ENCODE results near the gene LYRM4. TPM values are rescaled to one million over a fixed set of nuclear protein-coding genes. Genes with fewer than 3 reads are reported as not detected.

LYRM4 gene
- total RNA-seq, 1 experiment from 2014 or later = 37.0 TPM

- POLR2A ChIA-PET (ENCODE audit: unreplicated experiment) = interaction anchor here (0.6 kb wide), 1 partner anchor 448 kb away, joined by 7 read pairs; no protein-coding TSS in a partner anchor
- Histone ChIP-seq H3F3A (ENCODE audit: insufficient read depth, low read depth) (no peaks in the 10 kb centered on the region), H3K79me2 (ENCODE audit: low read depth) (no peaks in the 10 kb centered on the region), H3K27me3 (ENCODE audit: insufficient read depth, low read depth) (no peaks in the 10 kb centered on the region), H3K4me1 (replicated peaks; ENCODE audit: insufficient read depth) (no peaks in the 10 kb centered on the region), H2AFZ (no peak overlapping the region), H4K20me1 (ENCODE audit: insufficient read depth) (no peaks in the 10 kb centered on the region), H3K9me2 (ENCODE audit: insufficient read depth) (no peaks in the 10 kb centered on the region), H3K36me3 (ENCODE audit: low read depth) (no peaks in the 10 kb centered on the region), H3K4me3 (no peak overlapping the region), H3K9me3 (ENCODE audit: insufficient read depth, low read depth) (no peaks in the 10 kb centered on the region), H3K27ac (no peak overlapping the region), H3K4me2 (no peak overlapping the region)
- intact Hi-C loops (cut with micrococcal nuclease; ENCODE audit: unreplicated experiment) = no loop called here
- TF ChIP-seq EZH2 (IDR thresholded peaks at IDR 0.05; ENCODE audit: low read depth) (no peak), CTCF (conservative IDR thresholded peaks at IDR 0.05) (no peak)
- BruUV-seq (replicated peaks) = no TSS peak
- no peak for DNase-seq
- CTCF ChIA-PET = no interaction called here
Measured at GRCh38 chr6:5290500-5290899, 29.8 kb upstream of the LYRM4 start.

GRCh38 chr6:5290097-5290496, 29.3 kb upstream of the LYRM4 start:
- no TSS peak for BruUV-seq (replicated peaks)
- intact Hi-C loops (cut with micrococcal nuclease; ENCODE audit: unreplicated experiment) = no loop called here
- ChIA-PET CTCF (no interaction called here), POLR2A (ENCODE audit: unreplicated experiment) (no interaction called here)
- H2AFZ ChIP-seq = no peak overlapping the region
- no peaks in the 10 kb centered on the region for H3K36me3 ChIP-seq (ENCODE audit: low read depth)
- H3K27ac ChIP-seq = no peak overlapping the region
- no peaks in the 10 kb centered on the region for H3K9me3 ChIP-seq (ENCODE audit: insufficient read depth, low read depth)
- no peaks in the 10 kb centered on the region for H3F3A ChIP-seq (ENCODE audit: insufficient read depth, low read depth)
- no peak for TF ChIP-seq EZH2 (IDR thresholded peaks at IDR 0.05; ENCODE audit: low read depth)
- no peak for TF ChIP-seq CTCF (conservative IDR thresholded peaks at IDR 0.05)
- H3K4me2 ChIP-seq = no peak overlapping the region
- no peaks in the 10 kb centered on the region for H4K20me1 ChIP-seq (ENCODE audit: insufficient read depth)
- H3K27me3 ChIP-seq (ENCODE audit: insufficient read depth, low read depth) = no peaks in the 10 kb centered on the region
- H3K4me3 ChIP-seq = no peak overlapping the region
- no peaks in the 10 kb centered on the region for H3K4me1 ChIP-seq (replicated peaks; ENCODE audit: insufficient read depth)
- no peaks in the 10 kb centered on the region for H3K79me2 ChIP-seq (ENCODE audit: low read depth)
- H3K9me2 ChIP-seq (ENCODE audit: insufficient read depth) = no peaks in the 10 kb centered on the region
- DNase-seq = no peak

- H3K79me2 ChIP-seq (ENCODE audit: low read depth) = no peaks in the 10 kb centered on the region
- POLR2A ChIA-PET (ENCODE audit: unreplicated experiment) = interaction anchor here (0.5 to 0.6 kb wide), 3 partner anchors 27 to 984 kb away, joined by 3 to 5 read pairs (median 3); no protein-coding TSS in a partner anchor
- no peaks in the 10 kb centered on the region for H3K27me3 ChIP-seq (ENCODE audit: insufficient read depth, low read depth)
- H2AFZ ChIP-seq = no peak overlapping the region
- H3K27ac ChIP-seq = no peak overlapping the region
- no peaks in the 10 kb centered on the region for H3K9me2 ChIP-seq (ENCODE audit: insufficient read depth)
- no peaks in the 10 kb centered on the region for H3F3A ChIP-seq (ENCODE audit: insufficient read depth, low read depth)
- no peak for DNase-seq
- BruUV-seq (replicated peaks) = no TSS peak
- H4K20me1 ChIP-seq (ENCODE audit: insufficient read depth) = no peaks in the 10 kb centered on the region
- TF ChIP-seq CTCF (conservative IDR thresholded peaks at IDR 0.05) = no peak
- no peaks in the 10 kb centered on the region for H3K9me3 ChIP-seq (ENCODE audit: insufficient read depth, low read depth)
- H3K4me1 ChIP-seq (replicated peaks; ENCODE audit: insufficient read depth) = no peaks in the 10 kb centered on the region
- intact Hi-C loops (cut with micrococcal nuclease; ENCODE audit: unreplicated experiment) = no loop called here
- CTCF ChIA-PET = interaction anchor here (0.7 kb wide), 1 partner anchor 201 kb away, joined by 6 read pairs; no protein-coding TSS in a partner anchor
- no peak overlapping the region for H3K4me2 ChIP-seq
- no peaks in the 10 kb centered on the region for H3K36me3 ChIP-seq (ENCODE audit: low read depth)
- no peak overlapping the region for H3K4me3 ChIP-seq
Measured at GRCh38 chr6:5287966-5288297, 27.2 kb upstream of the LYRM4 start.
